ENCODE measurements around the gene NBPF26. TPM values are rescaled to one million over a fixed set of nuclear protein-coding genes. Genes with fewer than 3 reads are reported as not detected.
"Not testable (repeated sequence)": the region's sequence is repeated elsewhere in the genome, so short reads cannot be mapped to it uniquely, and the experiment has no call there.

Gene NBPF26
- total and polyA plus RNA-seq, 7 donors: 2.5 to 11.8 (median 6.2) TPM

GRCh38 chr1:120859615-120860234, 136.0 kb downstream of the NBPF26 start:
- H3K27ac ChIP-seq; intact Hi-C loops (cut with DNase I); H3K36me3 ChIP-seq (ENCODE audit: insufficient read depth in 1 of 2, low read depth in 1 of 2); DNase-seq; H3K4me1 ChIP-seq; H3K27me3 ChIP-seq (ENCODE audit: insufficient read depth in 3 of 3, low read length in 2 of 3); H3K9me3 ChIP-seq; ATAC-seq; H3K4me3 ChIP-seq: not testable (repeated sequence)
- WGBS, 3 donors: 59 to 94% (median 83%) methylated on average over 2 to 3 of the region's 8 CpGs

- H3K27ac ChIP-seq; H3K36me3 ChIP-seq (ENCODE audit: insufficient read depth in 1 of 2, low read depth in 1 of 2); DNase-seq; ATAC-seq; H3K4me3 ChIP-seq; H3K4me1 ChIP-seq; intact Hi-C loops (cut with DNase I); H3K27me3 ChIP-seq (ENCODE audit: insufficient read depth in 3 of 3, low read length in 2 of 3); H3K9me3 ChIP-seq: not testable (repeated sequence)
These were observed 154.5 kb downstream of the NBPF26 start for GRCh38 chr1:120878206-120878605.

DNA sequence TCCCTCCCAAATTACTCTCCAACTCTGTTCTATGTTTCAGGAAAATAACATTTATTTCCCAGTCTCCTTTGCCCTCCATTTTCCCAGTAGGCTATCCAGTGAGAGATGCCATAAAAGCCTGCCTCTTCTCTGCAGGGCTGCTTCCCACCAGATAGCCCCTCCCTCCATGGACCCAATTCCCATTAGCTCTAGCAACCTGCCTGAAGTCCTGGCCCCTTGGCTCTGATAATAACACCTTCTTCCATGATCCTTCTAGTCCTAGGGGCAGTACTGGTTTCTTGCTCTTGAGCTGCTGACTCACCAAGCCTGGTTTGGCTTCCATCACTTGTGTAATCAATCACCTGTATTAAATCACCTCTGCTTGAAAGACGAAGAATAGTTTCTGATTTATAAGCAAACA, 156.3 kb downstream of the NBPF26 start:
- DNase-seq; ATAC-seq; intact Hi-C loops (cut with DNase I); H3K27me3 ChIP-seq (ENCODE audit: insufficient read depth in 3 of 3, low read length in 2 of 3); H3K4me3 ChIP-seq; H3K27ac ChIP-seq; H3K36me3 ChIP-seq (ENCODE audit: insufficient read depth in 1 of 2, low read depth in 1 of 2); H3K4me1 ChIP-seq; H3K9me3 ChIP-seq: not testable (repeated sequence)
- WGBS, 3 donors: 57 to 71% methylated on average over 1 of the region's 1 CpG; no CpG with 5 or more reads in 1 of the 3 donors

GRCh38 chr1:120881934-120882333, 158.2 kb downstream of the NBPF26 start:
- H3K4me3 ChIP-seq; H3K4me1 ChIP-seq; H3K36me3 ChIP-seq (ENCODE audit: insufficient read depth in 1 of 2, low read depth in 1 of 2); H3K27me3 ChIP-seq (ENCODE audit: insufficient read depth in 3 of 3, low read length in 2 of 3); H3K9me3 ChIP-seq; DNase-seq; H3K27ac ChIP-seq; ATAC-seq; intact Hi-C loops (cut with DNase I): not testable (repeated sequence)

Other genes starting within 250 kb of the NBPF26 start
- not detected for gene PPIAL4A, start 165.8 kb downstream of the NBPF26 start, total RNA-seq
- not detected for gene PPIAL4A, start 165.8 kb downstream of the NBPF26 start, polyA plus RNA-seq

Measured in psoas muscle (tissue), 8 donors.